ENCODE data around the gene B3GAT2. TPM values are rescaled to one million over a fixed set of nuclear protein-coding genes. Genes with fewer than 3 reads are reported as not detected.

The B3GAT2 gene
- total RNA-seq, 2 donors from 2014 or later = not detected

- no peak for DNase-seq
- no peaks in the 10 kb centered on the region for H3K9me3 ChIP-seq
- no peaks in the 10 kb centered on the region for H3K27me3 ChIP-seq
- no peak overlapping the region for H3K27ac ChIP-seq
- no peak for TF ChIP-seq CTCF (IDR thresholded peaks at IDR 0.05)
- H3K36me3 ChIP-seq = no peaks in the 10 kb centered on the region
- H3K4me1 ChIP-seq = no peaks in the 10 kb centered on the region
- no peak overlapping the region for H3K4me3 ChIP-seq
- intact Hi-C loops (cut with DNase I) = no loop called here
- no peak overlapping the region for H3K9ac ChIP-seq (ENCODE audit: low read depth in 2 of 2, low read length in 2 of 2)
These were observed 114.3 kb downstream of the B3GAT2 start for GRCh38 chr6:70842541-70842940.

DNA sequence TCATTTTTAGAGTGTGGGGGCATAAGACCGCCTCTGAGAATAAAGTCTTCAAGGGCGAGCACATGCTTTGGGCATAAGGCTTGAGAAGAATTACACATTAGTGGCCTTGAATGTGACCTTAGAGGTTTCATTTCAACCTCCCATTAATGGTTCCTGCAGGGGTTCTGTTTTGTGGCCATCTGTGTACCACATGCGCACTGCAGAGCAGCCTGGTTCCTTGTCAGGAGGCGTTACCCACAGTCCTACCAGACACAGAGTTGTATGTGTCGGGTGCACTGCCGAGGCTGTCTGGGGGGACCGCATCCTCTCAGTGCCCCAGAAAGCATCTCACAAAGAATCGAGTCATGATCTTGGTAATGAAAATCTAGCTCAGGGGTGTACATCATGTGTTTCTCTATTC, 115.7 kb downstream of the B3GAT2 start:
- Histone ChIP-seq H3K9me3 (no peaks in the 10 kb centered on the region), H3K4me1 (no peaks in the 10 kb centered on the region), H3K27ac (no peak overlapping the region), H3K27me3 (no peaks in the 10 kb centered on the region), H3K9ac (ENCODE audit: low read depth in 2 of 2, low read length in 2 of 2) (no peak overlapping the region), H3K4me3 (no peak overlapping the region), H3K36me3 (no peaks in the 10 kb centered on the region)
- intact Hi-C loops (cut with DNase I) = no loop called here
- no peak for TF ChIP-seq CTCF (IDR thresholded peaks at IDR 0.05)
- no peak for DNase-seq

DNA sequence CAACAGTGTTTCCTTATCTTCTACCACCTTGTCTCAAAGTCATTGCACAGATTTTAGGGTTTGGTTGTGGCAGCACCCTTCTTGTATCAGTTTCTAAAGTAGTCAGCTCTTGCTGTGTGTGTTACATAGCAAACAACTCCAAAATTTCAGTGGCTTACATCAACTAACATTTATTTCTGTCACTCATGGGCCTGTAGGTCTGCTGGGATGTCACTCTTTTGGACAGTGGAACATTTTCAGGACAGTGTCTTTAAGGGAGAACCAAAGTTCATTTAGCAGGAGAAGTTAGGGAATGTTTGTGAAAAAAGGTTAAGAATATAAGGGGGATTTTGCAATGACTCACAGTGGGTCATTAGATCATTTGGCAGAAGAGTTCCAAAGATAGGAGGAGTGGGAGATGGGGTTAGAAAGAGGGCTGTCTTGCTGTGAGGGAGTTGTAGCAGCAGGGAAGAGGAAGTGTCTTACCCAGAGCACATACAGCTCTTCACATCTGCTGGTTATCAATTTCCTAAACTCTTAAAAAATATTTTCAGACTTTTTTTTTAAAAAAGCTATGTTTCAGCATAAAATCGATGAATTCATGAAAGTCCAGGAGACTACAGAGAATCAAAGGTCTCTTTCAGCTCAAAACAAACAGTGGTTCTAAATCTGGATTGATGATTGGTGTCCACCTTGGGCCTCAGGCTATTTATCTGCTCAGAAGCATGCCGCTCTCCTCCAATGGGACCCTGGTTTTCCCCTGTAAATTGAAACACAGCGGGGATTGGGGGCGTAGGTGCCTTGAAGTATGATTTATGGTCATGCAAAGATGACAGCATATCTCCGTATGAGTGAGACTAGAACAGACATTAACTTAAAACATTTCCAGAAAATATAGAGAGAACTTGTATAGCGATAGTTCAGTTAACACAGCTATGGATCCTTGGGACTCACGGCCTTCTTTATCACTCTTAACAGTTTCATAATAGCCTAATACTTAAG, 117.3 kb downstream of the B3GAT2 start:
- H3K27ac ChIP-seq = no peak overlapping the region
- no peaks in the 10 kb centered on the region for H3K4me1 ChIP-seq
- H3K27me3 ChIP-seq = no peaks in the 10 kb centered on the region
- no peaks in the 10 kb centered on the region for H3K9me3 ChIP-seq
- no peak overlapping the region for H3K9ac ChIP-seq (ENCODE audit: low read depth in 2 of 2, low read length in 2 of 2)
- H3K36me3 ChIP-seq = no peaks in the 10 kb centered on the region
- no peak overlapping the region for H3K4me3 ChIP-seq
- no peak for TF ChIP-seq CTCF (IDR thresholded peaks at IDR 0.05)
- intact Hi-C loops (cut with DNase I) = no loop called here
- DNase-seq = no peak

GRCh38 chr6:70838907-70839285, 118.0 kb downstream of the B3GAT2 start:
- Histone ChIP-seq H3K4me1 (no peaks in the 10 kb centered on the region), H3K36me3 (no peaks in the 10 kb centered on the region), H3K27ac (no peak overlapping the region), H3K9ac (ENCODE audit: low read depth in 2 of 2, low read length in 2 of 2) (no peak overlapping the region), H3K9me3 (no peaks in the 10 kb centered on the region), H3K4me3 (no peak overlapping the region), H3K27me3 (no peaks in the 10 kb centered on the region)
- intact Hi-C loops (cut with DNase I) = no loop called here
- no peak for TF ChIP-seq CTCF (IDR thresholded peaks at IDR 0.05)
- DNase-seq = no peak

- TF ChIP-seq CTCF (IDR thresholded peaks at IDR 0.05) = no peak
- H3K9me3 ChIP-seq = no peaks in the 10 kb centered on the region
- no peaks in the 10 kb centered on the region for H3K36me3 ChIP-seq
- no peaks in the 10 kb centered on the region for H3K4me1 ChIP-seq
- no peak overlapping the region for H3K4me3 ChIP-seq
- no peak overlapping the region for H3K27ac ChIP-seq
- no peak for DNase-seq
- H3K27me3 ChIP-seq = no peaks in the 10 kb centered on the region
- intact Hi-C loops (cut with DNase I) = no loop called here
- H3K9ac ChIP-seq (ENCODE audit: low read depth in 2 of 2, low read length in 2 of 2) = no peak overlapping the region
These were observed 122.3 kb downstream of the B3GAT2 start for GRCh38 chr6:70834520-70834919.
